Amygdala (tissue), 56 donors: Measurements from ENCODE around the gene TENM3.
A peak's percentile ranks its signal among the peaks of the same experiment; 100 is the strongest.

Experiments
- DNase-seq, 56 donors: peaks; one replicate each; lab custom pipeline; 2025; lab: John Stamatoyannopoulos, UW

The TENM3 gene

GRCh38 chr4:182278729-182279128 lies 35.5 kb downstream of the TENM3 start:
- no peak for DNase-seq

GRCh38 chr4:182280436-182281111 lies 37.4 kb downstream of the TENM3 start:
- DNase-seq, result no peak

- DNase-seq, result no peak
Observed at GRCh38 chr4:182286035-182286434, 42.8 kb downstream of the TENM3 start.

- no peak for DNase-seq
Observed at GRCh38 chr4:182286931-182287330, 43.7 kb downstream of the TENM3 start.

- DNase-seq, result no peak
Observed at GRCh38 chr4:182288534-182288933, 45.3 kb downstream of the TENM3 start.

- no peak for DNase-seq
Observed at GRCh38 chr4:182289809-182290208, 46.6 kb downstream of the TENM3 start.

- no peak for DNase-seq
Observed at GRCh38 chr4:182291175-182291574, 48.0 kb downstream of the TENM3 start.

- DNase-seq, result no peak
Observed at GRCh38 chr4:182291597-182292270, 48.5 kb downstream of the TENM3 start.

GRCh38 chr4:182292612-182293011 lies 49.4 kb downstream of the TENM3 start:
- DNase-seq, result no peak

- no peak for DNase-seq
Observed at GRCh38 chr4:182293691-182294255, 50.6 kb downstream of the TENM3 start.

GRCh38 chr4:182294451-182294850 lies 51.2 kb downstream of the TENM3 start:
- no peak for DNase-seq

- no peak for DNase-seq
Observed at GRCh38 chr4:182297659-182298058, 54.5 kb downstream of the TENM3 start.

GRCh38 chr4:182301736-182302135 lies 58.5 kb downstream of the TENM3 start:
- no peak for DNase-seq

- no peak for DNase-seq
Observed at GRCh38 chr4:182303847-182304246, 60.6 kb downstream of the TENM3 start.

GRCh38 chr4:182306792-182307507 lies 63.7 kb downstream of the TENM3 start:
- no peak for DNase-seq

GRCh38 chr4:182307746-182308145 lies 64.5 kb downstream of the TENM3 start:
- DNase-seq, result peak in 2 of 56 donors; percentile 3 to 4

- no peak for DNase-seq
Observed at GRCh38 chr4:182309877-182310276, 66.7 kb downstream of the TENM3 start.

GRCh38 chr4:182310316-182310715 lies 67.1 kb downstream of the TENM3 start:
- DNase-seq, result no peak

- no peak for DNase-seq
Observed at GRCh38 chr4:182310962-182311361, 67.8 kb downstream of the TENM3 start.

- DNase-seq, result no peak
Observed at GRCh38 chr4:182314537-182314936, 71.3 kb downstream of the TENM3 start.

- no peak for DNase-seq
Observed at GRCh38 chr4:182318256-182318655, 75.1 kb downstream of the TENM3 start.
